ENCODE measurements around the gene FGF2.

DNA sequence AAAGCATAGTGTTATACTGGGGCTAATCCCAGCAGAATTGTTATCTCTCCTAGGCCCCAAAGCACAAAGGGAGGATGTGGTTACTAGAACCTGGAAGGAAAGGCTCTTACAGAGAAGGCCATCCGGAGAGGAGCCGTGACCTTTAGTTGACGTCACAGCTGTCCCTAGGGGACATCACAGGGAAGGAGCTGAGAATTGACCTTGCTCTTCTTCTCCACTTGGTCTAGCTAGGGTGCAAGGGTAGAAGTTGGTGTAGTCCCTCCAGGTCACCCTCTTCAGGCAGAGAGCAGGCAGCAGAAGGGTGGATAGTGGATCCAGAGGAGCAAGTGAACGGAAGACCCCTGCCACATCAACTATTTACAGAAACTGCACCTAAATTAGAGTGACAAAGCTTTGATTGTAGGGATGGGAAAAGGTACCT, 22.8 kb upstream of the FGF2 start:
- TF ChIP-seq, protein P1, sequence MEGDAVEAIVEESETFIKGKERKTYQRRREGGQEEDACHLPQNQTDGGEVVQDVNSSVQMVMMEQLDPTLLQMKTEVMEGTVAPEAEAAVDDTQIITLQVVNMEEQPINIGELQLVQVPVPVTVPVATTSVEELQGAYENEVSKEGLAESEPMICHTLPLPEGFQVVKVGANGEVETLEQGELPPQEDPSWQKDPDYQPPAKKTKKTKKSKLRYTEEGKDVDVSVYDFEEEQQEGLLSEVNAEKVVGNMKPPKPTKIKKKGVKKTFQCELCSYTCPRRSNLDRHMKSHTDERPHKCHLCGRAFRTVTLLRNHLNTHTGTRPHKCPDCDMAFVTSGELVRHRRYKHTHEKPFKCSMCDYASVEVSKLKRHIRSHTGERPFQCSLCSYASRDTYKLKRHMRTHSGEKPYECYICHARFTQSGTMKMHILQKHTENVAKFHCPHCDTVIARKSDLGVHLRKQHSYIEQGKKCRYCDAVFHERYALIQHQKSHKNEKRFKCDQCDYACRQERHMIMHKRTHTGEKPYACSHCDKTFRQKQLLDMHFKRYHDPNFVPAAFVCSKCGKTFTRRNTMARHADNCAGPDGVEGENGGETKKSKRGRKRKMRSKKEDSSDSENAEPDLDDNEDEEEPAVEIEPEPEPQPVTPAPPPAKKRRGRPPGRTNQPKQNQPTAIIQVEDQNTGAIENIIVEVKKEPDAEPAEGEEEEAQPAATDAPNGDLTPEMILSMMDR (IDR thresholded peaks at IDR 0.05): no peak
- TF ChIP-seq POLR2A (IDR thresholded peaks at IDR 0.05): no peak
